IMR-90 (cell line): Measurements from ENCODE around the gene POU3F3. TPM values are rescaled to one million over a fixed set of nuclear protein-coding genes. Genes with fewer than 3 reads are reported as not detected.

Experiments
- microRNA-seq, 2 experiments: library from miRNA; stranded (forward) in 1 of 2; unstranded in 1 of 2; fragments of 10-50 nt in 1 of 2; fragments of <30 nt in 1 of 2; gene quantifications in 1 of 2; microRNA quantifications in 1 of 2; one replicate each; pipeline versions ENCODE3 to v1.1.0; 2013 to 2020; ENCODE audit not compliant: insufficient read depth in 1 of 2, insufficient read length in 1 of 2, unreplicated experiment in 1 of 2
- polyA plus RNA-seq, 3 experiments: library from polyadenylated mRNA; depleted of rRNA; stranded (reverse); fragments of >200 nt; gene quantifications; 2 replicates each; pipeline ENCODE4 v1.2.3, GENCODE V29; 2012; ENCODE audit warnings: low replicate concordance in 1 of 3
- small RNA-seq, 5 experiments: library from RNA; depleted of rRNA; stranded (forward); fragments of <200 nt; gene quantifications; one replicate each; pipeline ENCODE3, GENCODE V24; 2012
- total RNA-seq: library from RNA; depleted of rRNA; stranded (reverse); fragments of >200 nt; gene quantifications from 2 replicates; pipeline ENCODE4 v1.2.3, GENCODE V29; 2012; rRNA removed

Gene POU3F3
- total and polyA plus RNA-seq, 2 of the 4 experiments (the other 2 are of a cell fraction): not detected

Small RNA genes lying within 50 kb of the gene (microRNA-seq; reads per million reads assigned to microRNA genes)
- gene AC018730.1 (ENCODE audit: insufficient read depth, insufficient read length): not detected

Small RNA genes lying within 50 kb of the gene (small RNA-seq; reads per million reads assigned to genes)
- 0 reads per million in 5 experiments for gene AC018730.1

Other genes starting within 250 kb of the POU3F3 start
- gene MRPS9, start 184.0 kb downstream of the POU3F3 start, total RNA-seq: 20.6 and 36.7 TPM in 2 replicates
- gene MRPS9, start 184.0 kb downstream of the POU3F3 start, polyA plus RNA-seq (2012; rRNA removed): 27.7 and 32.1 TPM in 2 replicates